DMS53 (cell line): ENCODE results near the gene CD79A.
"Not testable (repeated sequence)": the region's sequence is repeated elsewhere in the genome, so short reads cannot be mapped to it uniquely, and the experiment has no call there.

Experiments used
- DNase-seq: peaks from one replicate; lab custom pipeline; 2025; lab: John Stamatoyannopoulos, UW

Gene CD79A

DNA sequence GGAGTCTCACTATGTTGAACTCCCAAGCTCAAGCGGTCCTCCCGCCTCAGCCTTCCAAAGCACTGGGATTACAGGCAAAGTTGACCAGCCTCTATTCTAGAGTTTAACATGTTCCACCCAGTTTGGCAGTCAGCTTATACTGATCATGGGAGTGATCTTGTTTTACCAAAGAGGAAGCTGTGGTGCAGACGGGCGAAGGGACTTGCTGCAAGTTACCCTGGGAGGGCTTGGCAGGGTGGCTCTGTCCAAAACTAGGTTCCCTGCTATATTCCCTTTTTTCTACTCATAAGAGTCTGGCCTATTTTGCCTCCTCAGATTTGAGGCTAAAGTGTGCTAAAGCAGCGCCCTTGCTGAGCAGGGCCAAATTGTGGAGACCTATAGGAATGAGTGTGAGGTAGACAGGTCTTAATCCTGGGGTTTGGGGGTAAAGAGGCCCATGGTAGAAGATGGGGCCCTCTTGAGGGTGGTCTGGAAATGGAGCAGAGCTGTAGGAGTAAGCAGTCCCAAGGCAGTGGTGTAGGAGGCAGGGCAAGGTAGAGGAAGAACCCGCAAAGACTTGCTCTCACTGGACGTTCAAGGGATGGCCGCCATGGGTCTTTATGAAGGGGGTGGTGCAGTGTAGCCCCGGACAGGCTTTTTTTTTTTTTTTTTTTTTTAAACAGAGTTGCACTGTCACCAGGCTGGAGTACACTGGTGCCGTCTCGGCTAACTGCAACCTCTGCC, 13.7 kb upstream of the CD79A start:
- DNase-seq = no peak

DNA sequence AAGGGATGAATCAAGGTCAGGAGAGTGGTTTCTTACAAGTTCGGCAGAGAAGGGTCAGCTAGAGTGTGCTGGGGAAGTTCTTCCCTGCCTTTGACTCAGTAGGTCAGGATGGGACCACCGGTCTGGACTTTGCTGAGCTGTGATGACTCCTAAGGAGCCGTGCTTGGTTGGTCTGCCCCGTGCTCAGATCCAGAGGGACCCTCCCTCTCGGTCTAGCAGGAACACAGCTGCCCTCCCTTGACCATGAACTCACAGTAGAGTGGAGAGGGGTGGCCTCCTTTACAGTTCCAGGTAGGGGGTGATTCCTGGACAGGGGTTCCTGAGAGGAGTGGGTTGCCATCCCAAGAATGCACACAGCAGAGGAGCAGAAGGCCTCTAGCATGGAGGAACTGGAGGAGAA, 12.7 kb upstream of the CD79A start:
- DNase-seq = no peak

DNA sequence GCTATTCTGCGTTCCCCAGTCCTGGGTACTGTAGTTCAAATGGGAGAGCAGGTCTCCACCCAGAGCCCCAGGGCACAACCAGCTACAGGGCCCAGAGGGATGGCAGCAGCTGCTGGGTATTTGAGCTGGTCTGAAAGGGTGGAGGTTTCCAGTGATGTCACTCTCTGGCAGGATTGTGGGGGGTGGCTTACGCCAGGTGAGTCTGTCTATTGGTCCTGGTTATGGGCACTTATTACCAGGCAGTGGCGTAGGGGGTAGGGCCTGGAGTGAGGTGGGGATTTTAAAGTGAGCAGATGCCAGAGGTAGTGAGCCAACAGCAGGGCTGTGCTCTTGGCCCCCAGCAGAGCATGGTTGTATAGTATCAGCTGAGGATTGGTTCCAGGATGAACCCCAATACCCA, 10.8 kb upstream of the CD79A start:
- peak; percentile 63 for DNase-seq

DNA sequence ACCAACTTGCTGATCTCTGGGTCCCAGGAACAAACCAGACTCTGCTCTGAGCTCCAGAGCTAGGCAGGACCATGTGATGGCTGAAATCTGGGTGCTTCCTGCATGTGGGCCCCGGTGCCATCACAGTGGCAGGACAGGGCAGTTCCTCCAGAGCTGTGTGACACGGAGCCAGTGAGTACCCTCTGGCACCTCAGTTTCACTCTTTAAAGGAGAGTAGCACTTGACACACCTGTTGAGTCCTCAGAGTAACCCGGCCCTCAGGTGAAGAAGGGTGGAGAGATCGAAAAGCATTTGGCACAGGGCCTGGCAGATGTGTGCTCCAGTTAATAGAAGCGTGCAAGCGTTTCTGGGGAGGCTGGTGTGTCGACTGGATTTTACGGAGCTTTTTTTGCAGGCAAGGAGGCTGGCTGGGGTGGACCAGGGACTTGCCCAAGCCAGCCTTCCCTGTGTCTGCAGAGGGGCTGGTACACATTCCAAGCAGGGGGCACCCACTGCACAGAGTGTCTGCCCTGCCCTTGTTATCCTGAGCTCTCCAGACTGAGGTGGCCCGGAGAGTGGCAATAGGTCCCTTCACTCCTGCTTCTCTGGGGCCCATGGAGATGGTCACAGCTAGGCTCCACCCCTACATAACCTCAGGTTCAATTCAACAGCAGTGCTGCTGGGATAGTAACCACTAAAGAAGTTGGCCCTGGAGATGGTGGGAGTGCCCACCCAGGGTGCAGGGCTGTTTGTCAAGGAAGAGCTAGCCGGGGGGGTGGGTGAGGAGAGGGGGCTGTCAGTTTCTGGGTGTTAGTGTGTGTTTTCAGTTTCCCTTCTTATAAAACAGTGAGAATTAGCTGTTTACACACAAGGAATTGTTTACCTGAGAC, 8.7 kb upstream of the CD79A start:
- DNase-seq = peak; percentile 51

DNA sequence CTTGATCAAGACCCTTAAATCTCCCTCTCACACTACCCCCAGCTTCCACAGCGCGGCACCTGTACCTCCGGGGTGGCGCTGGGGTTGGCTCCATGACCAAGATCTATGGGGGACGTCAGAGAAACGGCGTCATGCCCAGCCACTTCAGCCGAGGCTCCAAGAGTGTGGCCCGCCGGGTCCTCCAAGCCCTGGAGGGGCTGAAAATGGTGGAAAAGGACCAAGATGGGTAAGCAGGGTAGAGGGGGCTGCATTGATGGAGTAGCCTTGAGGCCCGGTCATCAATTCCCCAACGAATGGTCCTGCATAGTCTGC, 8.1 kb upstream of the CD79A start:
- no peak for DNase-seq

DNA sequence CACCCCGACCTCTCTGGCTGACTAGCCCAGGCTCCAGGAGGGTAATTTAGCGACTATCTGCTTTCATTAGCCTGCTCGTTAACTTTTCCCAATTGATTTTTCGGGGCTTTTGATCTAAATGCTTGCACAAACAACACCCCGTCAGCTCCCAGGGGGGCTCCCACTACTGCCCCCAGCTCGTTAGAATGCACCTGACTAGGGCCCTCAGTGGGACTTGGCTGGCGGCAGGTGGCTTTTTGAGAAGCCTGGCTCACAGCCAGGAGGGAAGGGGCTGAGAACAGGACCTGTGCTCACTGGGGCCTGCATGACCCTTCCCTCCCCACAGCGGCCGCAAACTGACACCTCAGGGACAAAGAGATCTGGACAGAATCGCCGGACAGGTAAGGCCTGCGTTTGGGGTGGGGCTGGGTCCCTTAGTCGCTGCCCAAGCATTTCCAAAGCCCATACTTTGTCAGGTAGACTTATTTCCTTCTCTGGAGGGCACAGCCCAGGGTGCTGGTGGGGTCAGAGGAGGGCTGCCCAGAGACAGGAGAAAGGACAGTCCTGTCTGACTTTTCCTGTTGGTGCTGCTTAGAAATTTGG, 7.6 kb upstream of the CD79A start:
- peak; percentile 43 for DNase-seq

DNA sequence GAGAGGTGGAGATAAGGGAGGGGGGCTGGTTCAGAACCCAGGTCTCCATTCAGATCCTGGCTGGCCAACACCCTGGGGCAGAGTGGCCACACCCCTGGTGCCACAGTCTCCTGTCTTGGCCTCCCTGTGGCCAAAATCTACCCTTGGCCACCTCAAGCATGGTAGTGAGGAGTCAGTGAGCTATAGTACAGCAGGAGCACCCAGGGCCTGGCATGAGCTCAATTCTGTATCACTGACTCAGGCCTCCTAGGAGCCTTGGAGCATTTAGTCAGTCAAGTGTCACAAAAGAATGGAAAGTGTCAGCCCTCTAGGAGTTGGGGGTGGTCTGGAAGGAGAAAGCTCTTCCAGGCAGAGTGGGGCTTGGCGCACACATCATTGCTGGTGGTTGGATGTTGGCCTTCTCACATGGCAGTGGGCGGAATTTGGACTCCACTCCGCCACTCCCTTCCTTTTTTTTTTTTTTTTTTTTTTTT, 6.6 kb upstream of the CD79A start:
- DNase-seq = peak; percentile 56

DNA sequence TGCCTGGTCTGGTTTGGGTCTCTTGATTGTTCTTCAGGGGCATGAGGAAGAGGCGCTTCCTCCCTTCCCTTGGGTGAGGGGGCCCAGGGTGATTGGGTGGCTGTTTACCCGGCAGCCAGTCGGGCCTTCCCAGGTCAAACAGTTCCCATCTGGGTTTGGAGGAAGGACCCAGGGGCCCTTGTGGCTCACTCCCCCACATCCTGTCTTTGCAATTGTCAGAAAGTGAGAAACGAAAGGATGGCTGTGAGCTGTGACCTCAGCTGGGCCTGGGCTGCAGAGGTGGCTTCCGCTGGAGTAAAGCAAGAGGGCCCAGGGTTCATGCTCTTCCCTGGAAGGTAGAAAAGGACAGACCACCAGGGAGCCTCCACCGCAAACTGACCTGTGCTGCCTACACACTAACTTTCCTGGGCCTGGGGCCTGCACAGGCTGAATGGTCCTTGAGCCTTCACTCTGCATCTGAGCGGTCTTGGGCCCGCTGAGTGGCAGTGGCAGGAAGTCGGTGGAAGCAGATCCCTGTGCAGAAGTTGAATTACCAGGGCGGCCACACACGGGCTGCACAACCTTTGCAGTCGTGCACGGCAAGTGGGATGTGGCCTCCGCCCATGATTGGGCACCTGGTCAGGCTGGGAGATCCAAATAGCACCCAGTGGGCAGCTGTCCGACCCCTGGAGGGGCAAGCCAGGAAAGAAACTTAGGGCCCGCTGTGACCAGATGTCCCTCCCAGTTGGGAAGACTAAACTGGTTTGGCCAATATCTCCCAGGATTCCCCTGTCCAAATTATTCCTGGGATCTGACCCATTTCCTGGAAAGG, 5.3 kb upstream of the CD79A start:
- peak; percentile 63 for DNase-seq

DNA sequence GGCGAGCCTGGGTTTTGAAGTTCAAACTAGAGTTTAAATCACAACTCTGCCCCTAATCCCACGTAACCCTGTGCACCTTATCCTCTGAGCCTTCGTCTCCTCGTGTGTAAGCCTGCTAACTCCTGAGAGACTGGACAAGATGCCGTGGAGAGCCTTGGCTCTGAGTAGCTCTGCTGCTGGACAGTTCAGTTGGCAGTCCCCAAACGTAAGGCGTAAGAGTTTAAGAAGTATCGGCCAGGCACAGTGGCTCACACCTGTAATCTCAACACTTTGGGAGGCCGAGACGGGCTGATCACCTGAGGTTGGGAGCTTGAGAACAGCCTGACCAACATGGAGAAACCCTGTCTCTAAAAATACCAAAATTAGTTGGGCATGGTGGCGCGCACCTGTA, 4.7 kb upstream of the CD79A start:
- DNase-seq = peak; percentile 63

DNA sequence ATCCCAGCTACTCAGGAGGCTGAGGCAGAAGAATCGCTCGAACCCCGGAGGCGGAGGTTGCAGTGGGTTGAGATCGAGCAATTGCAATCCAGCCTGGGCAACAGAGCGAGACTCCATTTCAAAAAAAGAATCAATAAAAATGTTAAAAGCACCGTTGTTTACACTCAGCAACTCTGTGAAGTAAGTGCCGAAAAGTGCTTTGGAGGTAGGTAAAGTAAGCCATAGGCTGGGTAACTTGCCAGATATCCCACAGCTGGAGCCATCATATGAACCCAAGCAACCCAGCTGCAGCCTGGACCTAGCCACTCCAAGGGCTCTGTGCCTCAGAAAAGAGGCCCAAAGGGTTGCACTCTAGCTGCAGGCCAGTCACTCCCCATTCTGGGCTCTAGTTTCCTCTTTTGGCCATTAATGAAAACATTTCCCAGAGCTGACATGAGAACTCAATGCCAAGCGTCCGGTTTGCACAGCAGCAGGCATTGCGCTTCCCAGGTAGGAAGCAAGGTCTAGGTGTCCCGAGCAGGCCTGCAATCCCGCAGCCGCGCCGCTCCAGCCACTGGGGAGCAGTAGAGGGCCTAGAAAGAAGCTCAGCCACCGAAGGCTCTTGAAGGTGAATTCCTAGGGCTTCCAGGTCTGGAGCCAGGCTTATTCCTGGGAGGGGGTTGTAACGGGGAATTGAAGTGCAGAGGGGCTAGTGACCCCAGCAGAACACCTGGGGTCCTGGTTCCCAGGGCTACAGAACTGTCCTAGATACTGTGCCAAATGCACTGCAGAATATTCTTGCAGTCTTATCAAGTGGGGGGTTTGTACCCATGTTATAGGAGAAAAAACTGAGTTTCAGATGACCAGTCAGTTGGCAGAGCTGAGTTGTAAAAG, 4.1 kb upstream of the CD79A start:
- peak; percentile 97 for DNase-seq

DNA sequence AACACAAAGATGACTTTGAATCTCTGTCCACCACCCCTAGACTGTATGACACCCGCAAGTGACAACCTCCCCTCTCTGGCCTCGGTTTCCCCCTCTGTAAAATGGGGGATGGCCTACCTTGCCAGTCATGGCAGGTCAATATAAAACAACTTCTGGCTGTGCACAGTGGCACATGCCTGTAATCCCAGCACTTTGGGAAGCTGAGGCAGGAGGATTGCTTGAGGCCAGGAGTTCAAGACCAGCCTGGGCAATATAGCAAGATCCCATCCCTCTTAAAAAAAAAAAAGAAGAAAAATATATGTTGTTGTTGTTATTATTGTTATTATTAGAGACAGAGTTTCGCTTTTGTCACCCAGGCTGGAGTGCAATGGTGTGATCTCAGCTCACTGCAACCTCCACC, 1.1 kb upstream of the CD79A start:
- DNase-seq = not testable (repeated sequence)

DNA sequence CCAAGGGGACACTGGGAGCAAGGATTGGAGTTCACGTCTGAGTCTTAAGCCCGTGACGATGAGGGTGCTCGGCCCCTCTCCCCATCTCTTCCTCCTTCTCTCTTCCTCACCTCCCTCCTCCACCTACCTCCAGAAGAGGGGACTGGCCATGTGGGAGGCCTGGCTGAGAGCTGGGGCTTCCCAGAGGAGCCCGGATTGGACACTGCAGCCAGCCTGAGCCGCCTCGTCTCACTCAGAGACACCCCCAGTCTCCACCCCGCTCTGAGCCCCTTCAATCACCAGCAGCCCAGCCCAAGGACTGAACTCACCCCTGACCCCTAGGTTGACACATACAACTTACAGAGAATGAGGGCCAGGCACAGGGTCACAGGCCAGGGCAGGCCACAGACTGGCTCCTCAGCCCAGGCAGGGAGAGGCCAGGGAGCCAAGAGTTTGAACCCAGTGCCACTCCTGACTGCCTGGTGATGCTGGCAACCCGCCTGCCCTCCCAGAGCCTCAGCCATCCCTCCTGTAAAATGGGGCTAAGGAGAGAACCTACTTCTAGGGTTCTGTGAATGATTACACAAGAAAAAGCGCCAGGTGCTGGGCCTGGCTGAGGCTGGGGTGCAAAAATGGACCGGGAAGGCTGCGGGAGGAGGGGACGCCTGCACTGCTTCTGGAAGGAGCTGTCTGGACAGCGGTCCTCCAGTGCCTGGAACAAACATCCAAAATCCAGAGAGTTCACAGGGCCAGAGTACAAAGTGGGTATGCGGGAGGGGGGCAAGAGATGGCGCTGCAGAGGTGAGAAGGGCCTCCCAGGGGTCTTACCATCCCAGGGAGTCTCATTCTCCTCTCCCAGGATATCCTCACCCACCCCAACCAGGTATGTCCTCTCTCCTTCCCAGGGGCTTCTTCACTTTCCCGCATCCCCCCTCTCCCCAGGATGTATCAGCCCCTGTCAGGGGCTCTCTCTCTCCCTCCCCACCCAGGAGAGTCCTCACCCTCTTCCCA, 1.1 kb downstream of the CD79A start:
- no peak for DNase-seq

DNA sequence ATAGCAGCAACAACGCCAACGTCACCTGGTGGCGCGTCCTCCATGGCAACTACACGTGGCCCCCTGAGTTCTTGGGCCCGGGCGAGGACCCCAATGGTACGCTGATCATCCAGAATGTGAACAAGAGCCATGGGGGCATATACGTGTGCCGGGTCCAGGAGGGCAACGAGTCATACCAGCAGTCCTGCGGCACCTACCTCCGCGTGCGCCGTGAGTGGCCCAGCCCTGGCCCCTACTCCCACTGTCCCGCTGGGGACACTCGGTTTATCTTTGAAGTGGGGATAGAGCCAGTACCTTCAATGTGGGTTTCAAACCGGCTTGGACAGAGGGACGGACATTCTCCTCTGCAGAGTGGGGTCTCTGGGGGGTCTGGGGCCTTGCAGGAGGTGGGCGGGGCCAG, 2.0 kb downstream of the CD79A start:
- no peak for DNase-seq

DNA sequence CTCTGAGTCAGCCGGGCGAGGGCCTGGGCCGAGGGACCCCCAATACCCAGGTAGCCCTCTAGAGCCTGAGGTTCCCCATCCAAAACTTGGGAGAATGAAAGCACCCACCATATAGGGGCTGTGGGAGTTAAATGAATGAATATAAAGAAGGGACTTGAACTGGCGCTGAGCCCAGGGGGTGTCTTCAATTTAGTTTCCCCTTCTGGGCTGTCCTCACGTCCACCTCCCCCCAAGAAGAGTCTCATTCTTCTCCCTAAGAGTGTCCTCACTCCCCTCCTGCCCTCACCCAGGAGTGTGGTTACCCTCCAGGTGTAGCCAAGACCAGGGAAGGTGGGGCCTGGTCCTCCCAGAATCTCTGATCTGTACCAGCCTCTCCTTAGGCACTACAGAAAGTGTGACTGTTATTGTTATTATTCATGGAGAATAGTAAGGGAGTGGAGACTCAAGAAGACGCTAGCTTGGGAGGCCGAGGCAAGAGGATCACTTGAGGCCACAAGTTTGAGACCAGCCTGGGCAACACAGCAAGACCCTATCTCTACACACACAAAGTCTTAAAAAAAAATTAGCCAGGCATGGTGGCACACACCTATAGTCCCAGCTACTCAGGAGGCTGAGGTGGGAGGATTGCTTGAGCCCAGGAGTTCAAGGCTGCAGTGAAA, 2.7 kb downstream of the CD79A start:
- DNase-seq = no peak

DNA sequence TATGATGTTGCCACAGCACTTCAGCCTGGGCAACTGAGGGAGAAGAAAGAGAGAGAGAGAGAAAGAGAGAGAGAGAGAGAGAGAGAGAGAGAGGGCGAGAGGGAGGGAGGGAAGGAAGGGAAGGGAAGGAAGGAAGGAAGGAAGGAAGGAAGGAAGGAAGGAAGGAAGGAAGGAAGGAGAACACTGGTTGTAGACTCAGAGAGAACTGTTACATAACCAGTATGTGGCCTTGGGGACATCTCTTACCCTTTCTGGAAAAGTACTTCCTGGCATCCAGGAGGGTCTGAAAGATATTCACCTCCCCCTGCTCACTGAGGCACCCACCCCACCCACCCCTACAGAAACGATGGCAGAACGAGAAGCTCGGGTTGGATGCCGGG, 3.2 kb downstream of the CD79A start:
- no peak for DNase-seq

DNA sequence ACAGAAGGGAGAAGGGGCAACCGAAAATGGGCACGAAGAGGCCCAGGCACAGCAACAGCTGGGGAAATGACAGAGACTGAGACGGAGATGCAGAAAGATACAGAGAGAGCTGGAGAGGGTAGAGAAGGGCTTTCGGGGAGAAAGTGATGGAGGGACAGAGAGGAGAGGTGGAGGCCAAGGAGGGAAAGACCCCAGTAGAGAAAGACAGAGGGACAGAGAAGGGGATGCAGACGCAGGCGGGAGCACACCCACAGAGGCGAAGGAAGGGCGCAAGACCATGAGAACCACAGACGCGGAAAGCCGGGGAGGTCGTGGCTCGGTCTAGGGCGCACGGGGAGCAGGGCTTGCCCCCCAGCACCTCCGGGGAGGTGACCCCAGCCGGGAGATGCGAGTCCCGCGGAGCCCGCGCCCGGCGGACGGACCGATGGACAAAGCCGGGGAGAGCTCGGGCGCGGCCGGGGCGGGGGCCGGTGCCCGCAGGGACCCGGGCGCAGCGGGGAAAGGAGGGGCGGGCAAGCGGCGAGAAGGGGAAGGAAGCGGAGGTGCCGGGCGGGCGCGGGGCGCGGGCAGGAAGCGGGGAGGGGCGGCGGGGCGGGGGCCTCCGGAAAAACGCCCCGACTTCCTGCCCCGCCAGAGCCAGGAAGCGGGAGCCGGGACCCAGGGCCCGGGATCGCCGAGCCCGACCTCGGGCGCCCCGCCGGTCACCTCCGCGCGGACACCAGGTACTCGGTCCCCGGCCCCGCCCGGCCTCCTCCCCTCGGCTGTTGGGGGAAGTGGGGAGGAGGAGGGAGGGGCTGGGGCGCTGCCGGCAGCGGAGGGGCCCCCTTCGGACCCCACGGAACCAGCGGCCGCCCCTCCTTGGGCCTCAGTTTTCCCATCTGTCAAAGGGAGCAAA, 5.7 kb downstream of the CD79A start, which contains the start of gene ARHGEF1:
TSS of gene ARHGEF1 (plus strand) at position 617 of the 895 bp plus-strand sequence. CDS start 4,899 bp downstream, outside the sequence.
- DNase-seq = peak; percentile 71

DNA sequence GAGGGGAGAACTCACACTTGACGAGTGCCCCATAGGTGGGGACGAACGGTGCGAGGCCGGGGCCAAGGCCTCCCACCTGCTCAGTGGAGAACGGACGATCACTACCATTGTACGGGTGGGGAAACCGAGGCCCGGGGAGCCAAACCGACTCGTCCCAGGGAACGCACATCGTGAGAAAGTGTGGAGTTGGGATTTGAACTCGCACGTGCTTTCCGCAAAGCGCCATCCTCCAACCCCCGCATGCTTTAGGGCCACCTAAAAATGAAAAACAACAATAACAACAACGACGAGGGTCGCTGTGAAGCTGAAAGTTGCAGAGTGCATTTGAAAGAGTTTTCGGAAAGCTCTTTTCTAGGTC, 6.4 kb downstream of the CD79A start:
- DNase-seq = no peak
